ENCODE data around the gene PRRC1.

GRCh38 chr5:127506616-127507015 is 10.8 kb upstream of the PRRC1 start:
- TF ChIP-seq CTCF (IDR thresholded peaks at IDR 0.05; ENCODE audit: low read depth, low read length, missing input control) (no peak), REST (IDR thresholded peaks at IDR 0.05) (no peak), TAF1 (conservative IDR thresholded peaks at IDR 0.05) (no peak), ZBTB33 (IDR thresholded peaks at IDR 0.05) (no peak), RAD21 (IDR thresholded peaks at IDR 0.05) (no peak), EGR1 (IDR thresholded peaks at IDR 0.05; ENCODE audit: low read depth in 2 of 2) (no peak), GABPA (IDR thresholded peaks at IDR 0.05 in 1 of 2, conservative IDR thresholded peaks at IDR 0.05 in 1 of 2) (no peak)

Measured in liver (tissue), 3 donors.